ENCODE results near the gene KCNJ8.

KCNJ8 gene

DNA sequence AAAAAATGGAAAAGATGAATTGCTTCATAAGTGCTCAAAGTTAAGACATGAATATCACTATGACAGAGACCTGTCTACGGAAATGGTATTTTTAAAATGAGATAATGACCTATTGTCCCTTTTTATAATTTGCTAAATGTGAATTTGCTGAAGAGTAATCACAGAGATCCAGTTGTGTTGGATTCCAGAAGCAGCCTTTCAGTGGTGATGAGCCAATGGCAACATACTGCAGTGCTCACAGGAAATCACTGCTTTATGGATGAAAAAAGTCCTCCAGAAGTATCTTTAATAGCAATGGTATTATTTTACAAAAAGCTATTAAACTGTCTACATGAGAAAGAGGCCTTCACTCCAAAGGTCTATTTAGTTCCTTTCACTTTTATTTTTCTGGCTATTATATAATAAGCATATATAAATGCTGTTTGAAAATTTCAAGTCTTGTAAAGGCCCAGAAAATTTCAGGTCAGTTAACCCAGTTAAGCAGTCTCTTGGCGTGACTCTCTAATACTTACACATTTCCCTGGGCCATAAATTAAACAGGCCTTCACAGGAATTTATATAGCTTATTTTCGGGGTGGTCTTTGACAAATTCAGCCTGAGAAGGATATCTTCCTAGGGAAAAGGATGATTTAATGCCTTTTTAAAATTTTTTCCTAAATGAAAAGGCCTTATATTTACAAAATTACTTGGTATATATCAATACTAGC is 55.4 kb downstream of the KCNJ8 start:
- Histone ChIP-seq H3K4me1 (ENCODE audit: low read length) (no peaks in the 10 kb centered on the region), H3K79me2 (ENCODE audit: low read length) (no peaks in the 10 kb centered on the region), H3K27ac (ENCODE audit: low read length) (no peak overlapping the region), H2AFZ (ENCODE audit: low read length) (no peak overlapping the region), H3K4me3 (ENCODE audit: low read length) (no peak overlapping the region), H3K9me3 (replicated peaks; ENCODE audit: insufficient read depth, low read length) (no peaks in the 10 kb centered on the region), H3K27me3 (replicated peaks; ENCODE audit: insufficient read depth, low read length) (no peaks in the 10 kb centered on the region), H3K36me3 (replicated peaks; ENCODE audit: insufficient read depth, low read length) (no peaks in the 10 kb centered on the region), H3K9ac (ENCODE audit: low read length) (no peak overlapping the region), H4K20me1 (ENCODE audit: insufficient read depth, low read length) (no peaks in the 10 kb centered on the region), H3K9me2 (replicated peaks; ENCODE audit: insufficient read depth, low read length) (no peaks in the 10 kb centered on the region), H3F3A (ENCODE audit: insufficient read depth, low read length) (no peaks in the 10 kb centered on the region), H3K4me2 (ENCODE audit: low read depth, low read length) (no peak overlapping the region)
- TF ChIP-seq EZH2 (optimal IDR thresholded peaks at IDR 0.05; ENCODE audit: low read depth, low read length), result no peak
- no peak for TF ChIP-seq EZH2phosphoT487 (IDR thresholded peaks at IDR 0.05; ENCODE audit: low read length)
- TF ChIP-seq, protein P1, sequence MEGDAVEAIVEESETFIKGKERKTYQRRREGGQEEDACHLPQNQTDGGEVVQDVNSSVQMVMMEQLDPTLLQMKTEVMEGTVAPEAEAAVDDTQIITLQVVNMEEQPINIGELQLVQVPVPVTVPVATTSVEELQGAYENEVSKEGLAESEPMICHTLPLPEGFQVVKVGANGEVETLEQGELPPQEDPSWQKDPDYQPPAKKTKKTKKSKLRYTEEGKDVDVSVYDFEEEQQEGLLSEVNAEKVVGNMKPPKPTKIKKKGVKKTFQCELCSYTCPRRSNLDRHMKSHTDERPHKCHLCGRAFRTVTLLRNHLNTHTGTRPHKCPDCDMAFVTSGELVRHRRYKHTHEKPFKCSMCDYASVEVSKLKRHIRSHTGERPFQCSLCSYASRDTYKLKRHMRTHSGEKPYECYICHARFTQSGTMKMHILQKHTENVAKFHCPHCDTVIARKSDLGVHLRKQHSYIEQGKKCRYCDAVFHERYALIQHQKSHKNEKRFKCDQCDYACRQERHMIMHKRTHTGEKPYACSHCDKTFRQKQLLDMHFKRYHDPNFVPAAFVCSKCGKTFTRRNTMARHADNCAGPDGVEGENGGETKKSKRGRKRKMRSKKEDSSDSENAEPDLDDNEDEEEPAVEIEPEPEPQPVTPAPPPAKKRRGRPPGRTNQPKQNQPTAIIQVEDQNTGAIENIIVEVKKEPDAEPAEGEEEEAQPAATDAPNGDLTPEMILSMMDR (IDR thresholded peaks at IDR 0.05; ENCODE audit: low read length), result no peak
- no peak for DNase-seq

DNA sequence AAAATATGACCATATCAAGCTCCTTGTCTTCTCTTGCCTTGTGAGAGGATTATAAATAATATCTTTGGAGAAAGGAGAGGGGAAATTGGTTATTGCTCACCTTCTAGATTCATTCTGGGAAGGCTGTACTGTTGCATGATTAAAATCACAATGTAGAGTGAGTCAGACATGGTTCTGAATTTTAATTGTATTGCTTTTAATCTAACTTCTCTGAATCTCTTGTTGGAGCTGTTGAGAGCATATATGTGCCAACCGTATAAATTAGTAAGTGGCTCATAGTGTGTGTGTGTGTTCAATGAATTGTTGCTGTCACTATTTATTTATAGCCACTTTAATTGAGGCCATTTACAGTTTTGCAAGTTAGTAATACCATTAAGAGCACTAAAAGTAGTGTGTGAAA is 56.1 kb downstream of the KCNJ8 start:
- no peaks in the 10 kb centered on the region for H3F3A ChIP-seq (ENCODE audit: insufficient read depth, low read length)
- TF ChIP-seq EZH2phosphoT487 (IDR thresholded peaks at IDR 0.05; ENCODE audit: low read length) (no peak), EZH2 (optimal IDR thresholded peaks at IDR 0.05; ENCODE audit: low read depth, low read length) (no peak)
- TF ChIP-seq, protein P1 (IDR thresholded peaks at IDR 0.05; ENCODE audit: low read length), result no peak
- H3K27me3 ChIP-seq (replicated peaks; ENCODE audit: insufficient read depth, low read length), result no peaks in the 10 kb centered on the region
- no peaks in the 10 kb centered on the region for H4K20me1 ChIP-seq (ENCODE audit: insufficient read depth, low read length)
- no peaks in the 10 kb centered on the region for H3K9me2 ChIP-seq (replicated peaks; ENCODE audit: insufficient read depth, low read length)
- no peaks in the 10 kb centered on the region for H3K9me3 ChIP-seq (replicated peaks; ENCODE audit: insufficient read depth, low read length)
- no peak overlapping the region for H3K4me3 ChIP-seq (ENCODE audit: low read length)
- no peak overlapping the region for H3K27ac ChIP-seq (ENCODE audit: low read length)
- no peak overlapping the region for H3K9ac ChIP-seq (ENCODE audit: low read length)
- no peak overlapping the region for H2AFZ ChIP-seq (ENCODE audit: low read length)
- H3K36me3 ChIP-seq (replicated peaks; ENCODE audit: insufficient read depth, low read length), result no peaks in the 10 kb centered on the region
- no peaks in the 10 kb centered on the region for H3K4me1 ChIP-seq (ENCODE audit: low read length)
- no peak overlapping the region for H3K4me2 ChIP-seq (ENCODE audit: low read depth, low read length)
- H3K79me2 ChIP-seq (ENCODE audit: low read length), result no peaks in the 10 kb centered on the region
- no peak for DNase-seq

DNA sequence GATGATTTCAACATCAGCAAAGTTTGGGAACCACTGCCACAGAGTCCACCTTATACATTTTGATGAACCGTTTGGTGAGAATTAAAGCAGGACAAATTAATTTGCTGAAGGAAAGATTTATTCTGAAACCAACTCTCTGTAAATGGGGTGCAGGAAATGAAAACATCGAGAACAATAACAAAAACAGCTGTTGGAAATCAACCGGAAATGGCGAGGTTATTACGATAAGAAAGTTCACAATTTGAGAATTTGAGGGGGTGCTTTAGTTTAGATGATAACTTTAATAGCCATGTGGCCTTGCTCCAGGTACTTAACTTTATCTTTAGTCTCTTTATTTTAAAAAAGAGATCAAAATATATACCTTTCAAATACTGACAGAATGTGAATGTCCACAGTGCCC is 56.7 kb downstream of the KCNJ8 start:
- Histone ChIP-seq H2AFZ (ENCODE audit: low read length) (no peak overlapping the region), H3K4me3 (ENCODE audit: low read length) (no peak overlapping the region), H3K27ac (ENCODE audit: low read length) (no peak overlapping the region), H3K9me3 (replicated peaks; ENCODE audit: insufficient read depth, low read length) (no peaks in the 10 kb centered on the region), H3K9me2 (replicated peaks; ENCODE audit: insufficient read depth, low read length) (no peaks in the 10 kb centered on the region), H3K4me2 (ENCODE audit: low read depth, low read length) (no peak overlapping the region), H3K27me3 (replicated peaks; ENCODE audit: insufficient read depth, low read length) (no peaks in the 10 kb centered on the region), H3K9ac (ENCODE audit: low read length) (no peak overlapping the region), H3K4me1 (ENCODE audit: low read length) (no peaks in the 10 kb centered on the region), H3F3A (ENCODE audit: insufficient read depth, low read length) (no peaks in the 10 kb centered on the region), H4K20me1 (ENCODE audit: insufficient read depth, low read length) (no peaks in the 10 kb centered on the region), H3K36me3 (replicated peaks; ENCODE audit: insufficient read depth, low read length) (no peaks in the 10 kb centered on the region), H3K79me2 (ENCODE audit: low read length) (no peaks in the 10 kb centered on the region)
- TF ChIP-seq, protein P1 (IDR thresholded peaks at IDR 0.05; ENCODE audit: low read length), result no peak
- no peak for TF ChIP-seq EZH2 (optimal IDR thresholded peaks at IDR 0.05; ENCODE audit: low read depth, low read length)
- no peak for TF ChIP-seq EZH2phosphoT487 (IDR thresholded peaks at IDR 0.05; ENCODE audit: low read length)
- DNase-seq, result no peak
